GM12892 (cell line): Measurements from ENCODE around the gene ZFP62.

Source experiments
- POLR2A ChIP-seq: IDR thresholded peaks from 2 replicates; pipeline ENCODE4 v1.6.1; 2011; ENCODE audit warnings: low read depth, low read length, control low read depth
- POLR2AphosphoS5 ChIP-seq: IDR thresholded peaks from 2 replicates; pipeline ENCODE4 v1.6.1; 2011; ENCODE audit warnings: low read depth, low read length, control low read depth

GRCh38 chr5:180847026-180847425 lies 14.1 kb downstream of the ZFP62 start:
- TF ChIP-seq POLR2A (no peak), POLR2AphosphoS5 (no peak)
